T-helper 2 cell treated with Interferon-gamma antibody and Interleukin-4, amounts not matched to agents 5 μg/mL and 100 μg/mL, for 36 hours (primary cell): ENCODE data around the gene ORM1.

Experiments used
- DNase-seq: peaks from one replicate; pipeline ENCODE4 v3.0.0; 2021; ENCODE audit warnings: low spot score
- H3K27ac Mint-ChIP-seq: one replicate; pipeline ENCODE4 v1.8.0; 2021; ENCODE audit warnings: mild to moderate bottlenecking, mixed read lengths
- H3K27me3 Mint-ChIP-seq: one replicate; pipeline ENCODE4 v1.8.0; 2021; ENCODE audit warnings: low read depth, mixed read lengths
- H3K36me3 Mint-ChIP-seq: one replicate; pipeline ENCODE4 v1.8.0; 2021; ENCODE audit warnings: low read depth, mixed read lengths
- H3K4me1 Mint-ChIP-seq: one replicate; pipeline ENCODE4 v1.8.0; 2021; ENCODE audit warnings: low read depth, mixed read lengths
- H3K4me3 Mint-ChIP-seq: one replicate; pipeline ENCODE4 v1.8.0; 2022; ENCODE audit warnings: mild to moderate bottlenecking, moderate library complexity, mixed read lengths
- H3K9me3 Mint-ChIP-seq: one replicate; pipeline ENCODE4 v1.8.0; 2021; ENCODE audit warnings: mixed read lengths

The ORM1 gene

GRCh38 chr9:114359801-114360200 lies 36.9 kb downstream of the ORM1 start:
- Mint-ChIP-seq H3K4me3 (no peak overlapping the region), H3K27ac (no peak overlapping the region), H3K36me3 (peaks cover 87% of the 10 kb centered on the region), H3K4me1 (peaks cover 41% of the 10 kb centered on the region), H3K27me3 (no peaks in the 10 kb centered on the region), H3K9me3 (no peaks in the 10 kb centered on the region)
- DNase-seq = no peak

- DNase-seq = no peak
- Mint-ChIP-seq H3K27ac (peak overlapping the region; percentile 75), H3K9me3 (no peaks in the 10 kb centered on the region), H3K27me3 (no peaks in the 10 kb centered on the region), H3K36me3 (peaks cover 91% of the 10 kb centered on the region), H3K4me1 (peaks cover 50% of the 10 kb centered on the region), H3K4me3 (no peak overlapping the region)
Measured at GRCh38 chr9:114361542-114361941, 38.6 kb downstream of the ORM1 start.

GRCh38 chr9:114362394-114362793 lies 39.5 kb downstream of the ORM1 start:
- no peaks in the 10 kb centered on the region for H3K27me3 Mint-ChIP-seq
- no peak overlapping the region for H3K4me3 Mint-ChIP-seq
- peaks cover 90% of the 10 kb centered on the region for H3K36me3 Mint-ChIP-seq
- DNase-seq = no peak
- no peaks in the 10 kb centered on the region for H3K9me3 Mint-ChIP-seq
- H3K4me1 Mint-ChIP-seq = peaks cover 56% of the 10 kb centered on the region
- H3K27ac Mint-ChIP-seq = peak overlapping the region; percentile 72

GRCh38 chr9:114363424-114363823 lies 40.5 kb downstream of the ORM1 start:
- DNase-seq = no peak
- Mint-ChIP-seq H3K27ac (peak overlapping the region; percentile 72), H3K4me3 (peak overlapping the region; percentile 50), H3K27me3 (no peaks in the 10 kb centered on the region), H3K9me3 (no peaks in the 10 kb centered on the region), H3K36me3 (peaks cover 90% of the 10 kb centered on the region), H3K4me1 (peaks cover 61% of the 10 kb centered on the region)

- Mint-ChIP-seq H3K36me3 (peaks cover 90% of the 10 kb centered on the region), H3K4me1 (peaks cover 65% of the 10 kb centered on the region), H3K9me3 (no peaks in the 10 kb centered on the region), H3K27ac (peak overlapping the region; percentile 72), H3K27me3 (no peaks in the 10 kb centered on the region), H3K4me3 (peak overlapping the region; percentile 50)
- DNase-seq = no peak
Measured at GRCh38 chr9:114364134-114365041, 41.5 kb downstream of the ORM1 start.

GRCh38 chr9:114365194-114365593 lies 42.3 kb downstream of the ORM1 start:
- Mint-ChIP-seq H3K4me1 (peaks cover 66% of the 10 kb centered on the region), H3K36me3 (peaks cover 88% of the 10 kb centered on the region), H3K9me3 (no peaks in the 10 kb centered on the region), H3K4me3 (no peak overlapping the region), H3K27me3 (no peaks in the 10 kb centered on the region), H3K27ac (no peak overlapping the region)
- DNase-seq = no peak

- Mint-ChIP-seq H3K27me3 (no peaks in the 10 kb centered on the region), H3K36me3 (peaks cover 83% of the 10 kb centered on the region), H3K27ac (peak overlapping the region; percentile 91), H3K4me1 (peaks cover 61% of the 10 kb centered on the region), H3K9me3 (no peaks in the 10 kb centered on the region), H3K4me3 (peak overlapping the region; percentile 70)
- peak; percentile 46 for DNase-seq
Measured at GRCh38 chr9:114366334-114367128, 43.6 kb downstream of the ORM1 start.

GRCh38 chr9:114367366-114367765 lies 44.5 kb downstream of the ORM1 start:
- no peaks in the 10 kb centered on the region for H3K27me3 Mint-ChIP-seq
- H3K4me3 Mint-ChIP-seq = peak overlapping the region; percentile 70
- peaks cover 68% of the 10 kb centered on the region for H3K4me1 Mint-ChIP-seq
- peak overlapping the region; percentile 91 for H3K27ac Mint-ChIP-seq
- no peaks in the 10 kb centered on the region for H3K9me3 Mint-ChIP-seq
- no peak for DNase-seq
- peaks cover 84% of the 10 kb centered on the region for H3K36me3 Mint-ChIP-seq

GRCh38 chr9:114367772-114368569 lies 45.1 kb downstream of the ORM1 start:
- H3K27ac Mint-ChIP-seq = peak overlapping the region; percentile 91
- no peaks in the 10 kb centered on the region for H3K9me3 Mint-ChIP-seq
- no peaks in the 10 kb centered on the region for H3K27me3 Mint-ChIP-seq
- H3K4me1 Mint-ChIP-seq = peaks cover 72% of the 10 kb centered on the region
- no peak for DNase-seq
- H3K36me3 Mint-ChIP-seq = peaks cover 84% of the 10 kb centered on the region
- peak overlapping the region; percentile 70 for H3K4me3 Mint-ChIP-seq

GRCh38 chr9:114369216-114370130 lies 46.6 kb downstream of the ORM1 start:
- Mint-ChIP-seq H3K27ac (peak overlapping the region; percentile 43), H3K36me3 (peaks cover 81% of the 10 kb centered on the region), H3K27me3 (no peaks in the 10 kb centered on the region), H3K9me3 (no peaks in the 10 kb centered on the region), H3K4me1 (peaks cover 70% of the 10 kb centered on the region), H3K4me3 (peak overlapping the region; percentile 9)
- no peak for DNase-seq

GRCh38 chr9:114370251-114370967 lies 47.5 kb downstream of the ORM1 start:
- no peaks in the 10 kb centered on the region for H3K27me3 Mint-ChIP-seq
- H3K27ac Mint-ChIP-seq = peak overlapping the region; percentile 72
- DNase-seq = no peak
- H3K9me3 Mint-ChIP-seq = no peaks in the 10 kb centered on the region
- peaks cover 82% of the 10 kb centered on the region for H3K36me3 Mint-ChIP-seq
- H3K4me1 Mint-ChIP-seq = peaks cover 73% of the 10 kb centered on the region
- peak overlapping the region; percentile 80 for H3K4me3 Mint-ChIP-seq

- Mint-ChIP-seq H3K27ac (peak overlapping the region; percentile 72), H3K27me3 (no peaks in the 10 kb centered on the region), H3K4me3 (peak overlapping the region; percentile 80), H3K9me3 (no peaks in the 10 kb centered on the region), H3K4me1 (peaks cover 75% of the 10 kb centered on the region), H3K36me3 (peaks cover 83% of the 10 kb centered on the region)
- DNase-seq = no peak
Measured at GRCh38 chr9:114370968-114371320, 48.0 kb downstream of the ORM1 start.
